Endometrial microvascular endothelial cells (primary cell): ENCODE results near the gene ERC1. TPM values are rescaled to one million over a fixed set of nuclear protein-coding genes. Genes with fewer than 3 reads are reported as not detected.

Source experiments
- in situ Hi-C: cut with HindIII; loops from 2 replicates; pipeline ENCODE4 v1.10.0; 2017; ENCODE audit warnings: low sequenced_read_pairs, low pct_unique_long_range_greater_than_20kb; ENCODE audit errors: inconsistent ontology term
- total RNA-seq: library from RNA; depleted of rRNA; stranded (reverse); fragments of >200 nt; gene quantifications from one replicate; pipeline ENCODE4 v1.2.3, GENCODE V29; 2015; ENCODE audit errors: inconsistent ontology term

The ERC1 gene
- total RNA-seq, 1 donor from 2014 or later, result 13.1 TPM

- in situ Hi-C loops, result no loop called here
Measured at GRCh38 chr12:1517007-1517406, 526.0 kb downstream of the ERC1 start.

DNA sequence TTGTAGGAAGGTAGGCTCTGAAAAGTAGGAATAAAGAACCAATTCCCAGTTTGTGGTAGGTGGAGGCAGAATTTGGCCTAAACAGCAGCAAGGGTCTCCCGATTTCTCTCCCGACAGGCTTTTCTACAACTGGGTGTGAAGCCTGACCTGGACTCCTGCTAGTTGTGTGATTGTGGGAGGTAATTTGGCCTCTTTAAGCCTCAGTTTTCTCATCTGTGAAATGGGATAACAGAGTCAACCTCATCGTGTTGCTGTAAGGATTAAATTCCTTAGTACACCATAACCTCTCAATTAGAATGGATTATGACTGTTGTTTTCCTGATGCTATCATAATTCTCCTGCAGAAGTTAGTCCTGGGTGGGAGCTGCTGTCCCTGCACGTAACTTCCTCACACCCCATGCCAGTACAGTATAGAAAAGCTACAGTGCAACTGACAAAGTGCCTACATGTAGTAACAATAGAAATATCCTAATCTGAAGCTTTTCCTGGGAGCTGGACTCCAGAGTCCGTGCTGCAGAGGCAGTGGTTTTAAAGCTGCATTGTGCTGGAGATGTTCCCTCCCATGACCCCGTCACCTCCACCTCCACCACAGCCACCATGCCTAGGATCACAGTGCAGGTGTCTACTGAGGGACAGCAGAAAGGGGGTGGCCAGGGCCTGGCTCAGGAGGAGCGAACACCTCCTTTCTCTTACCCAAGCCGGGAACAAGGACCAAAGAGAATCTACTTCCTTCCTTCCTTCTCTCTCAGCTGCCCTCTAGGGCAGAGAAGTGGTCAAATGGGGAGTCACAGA is 526.9 kb downstream of the ERC1 start:
- in situ Hi-C loops, result no loop called here

DNA sequence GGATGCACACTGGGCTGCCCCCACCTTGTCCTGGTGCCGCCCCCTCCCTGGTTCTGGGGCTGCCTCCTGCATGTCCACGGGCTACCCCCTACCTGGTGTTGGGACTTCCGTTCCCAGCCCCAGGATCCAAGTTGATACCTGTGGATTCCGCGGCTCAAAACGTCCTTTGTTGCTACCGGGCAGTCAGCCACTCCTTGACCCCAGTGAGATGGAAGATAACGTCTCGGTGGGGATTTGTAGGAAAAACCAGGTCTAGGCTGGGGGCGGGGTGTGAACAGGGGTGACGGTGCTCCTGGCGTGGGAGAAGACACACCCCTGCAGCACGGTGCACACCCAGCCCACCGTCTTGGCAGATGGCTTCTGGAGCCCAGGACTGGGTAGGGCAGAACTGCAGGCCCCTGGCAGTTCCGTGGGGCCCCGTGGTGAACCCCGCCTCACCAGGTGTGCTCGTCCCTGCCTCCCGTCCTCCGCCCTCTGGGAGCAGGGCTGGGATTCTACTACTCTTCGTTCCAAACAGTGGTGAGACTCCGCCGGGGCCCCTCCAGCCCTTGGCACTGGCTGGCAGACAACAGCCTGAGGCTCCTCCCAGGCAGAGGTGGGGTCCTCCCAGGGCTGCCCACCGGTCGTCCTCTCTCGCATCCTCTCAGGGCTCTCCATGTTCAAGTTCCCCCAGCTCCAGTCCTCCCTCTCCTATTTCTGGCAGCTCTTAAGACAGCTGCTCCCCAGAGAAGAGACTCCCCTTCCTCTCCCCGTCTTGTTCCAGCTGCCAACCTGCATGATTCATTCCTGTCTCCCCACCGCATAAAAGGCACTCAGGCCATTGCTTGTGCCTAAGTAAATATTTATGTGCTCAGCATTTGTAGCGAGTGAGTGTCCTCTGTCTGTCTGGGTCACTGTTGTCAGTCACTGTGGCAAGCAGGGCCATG is 527.8 kb downstream of the ERC1 start:
- in situ Hi-C loops, result no loop called here

DNA sequence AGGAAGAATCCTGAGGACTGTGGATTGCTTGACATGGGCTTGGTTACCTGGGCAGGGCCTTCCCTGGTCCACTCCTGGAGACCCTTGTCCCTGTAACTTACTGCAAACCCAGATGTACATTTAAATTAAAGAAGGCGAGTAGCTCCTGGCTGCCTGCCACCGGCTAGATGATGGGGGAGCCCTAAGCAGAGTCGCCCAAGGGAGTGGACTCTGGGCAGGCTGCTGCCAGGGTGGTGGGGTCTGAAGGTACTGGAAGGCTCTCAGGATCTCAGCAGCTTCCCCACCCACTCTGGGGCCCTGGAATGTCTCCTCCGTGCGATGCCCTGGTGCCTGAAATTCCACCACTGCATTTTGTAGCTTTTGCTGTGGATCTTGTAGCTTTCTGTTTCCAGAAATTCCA is 528.6 kb downstream of the ERC1 start:
- in situ Hi-C loops, result no loop called here

- in situ Hi-C loops, result no loop called here
Measured at GRCh38 chr12:1523046-1523445, 532.0 kb downstream of the ERC1 start.

- in situ Hi-C loops, result no loop called here
Measured at GRCh38 chr12:1523558-1524050, 532.6 kb downstream of the ERC1 start.

- in situ Hi-C loops, result no loop called here
Measured at GRCh38 chr12:1525858-1526257, 534.8 kb downstream of the ERC1 start.

DNA sequence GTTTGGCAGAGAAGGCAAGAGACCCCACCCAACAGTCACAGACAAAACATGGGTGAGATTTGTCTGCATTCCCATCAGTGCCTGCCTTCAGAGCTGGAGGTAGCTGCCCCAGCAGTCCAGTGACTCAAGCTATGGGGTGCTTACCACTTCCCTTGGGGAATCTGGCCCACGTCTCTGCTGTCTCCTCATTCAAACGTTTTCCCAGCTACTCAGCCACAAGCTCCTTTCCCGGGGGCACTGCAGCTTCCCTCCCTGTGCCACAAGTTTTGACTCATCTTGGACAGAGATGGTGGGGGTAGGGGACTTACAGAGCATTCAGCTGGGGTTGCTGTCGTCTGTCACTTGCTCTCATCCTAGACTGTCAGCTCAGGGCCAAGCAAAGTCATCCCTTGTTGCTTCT is 536.8 kb downstream of the ERC1 start:
- in situ Hi-C loops, result no loop called here

GRCh38 chr12:1528791-1529190 is 537.8 kb downstream of the ERC1 start:
- in situ Hi-C loops, result no loop called here

- in situ Hi-C loops, result no loop called here
Measured at GRCh38 chr12:1529228-1529861, 538.3 kb downstream of the ERC1 start.

GRCh38 chr12:1529862-1530591 is 539.0 kb downstream of the ERC1 start:
- in situ Hi-C loops, result no loop called here

DNA sequence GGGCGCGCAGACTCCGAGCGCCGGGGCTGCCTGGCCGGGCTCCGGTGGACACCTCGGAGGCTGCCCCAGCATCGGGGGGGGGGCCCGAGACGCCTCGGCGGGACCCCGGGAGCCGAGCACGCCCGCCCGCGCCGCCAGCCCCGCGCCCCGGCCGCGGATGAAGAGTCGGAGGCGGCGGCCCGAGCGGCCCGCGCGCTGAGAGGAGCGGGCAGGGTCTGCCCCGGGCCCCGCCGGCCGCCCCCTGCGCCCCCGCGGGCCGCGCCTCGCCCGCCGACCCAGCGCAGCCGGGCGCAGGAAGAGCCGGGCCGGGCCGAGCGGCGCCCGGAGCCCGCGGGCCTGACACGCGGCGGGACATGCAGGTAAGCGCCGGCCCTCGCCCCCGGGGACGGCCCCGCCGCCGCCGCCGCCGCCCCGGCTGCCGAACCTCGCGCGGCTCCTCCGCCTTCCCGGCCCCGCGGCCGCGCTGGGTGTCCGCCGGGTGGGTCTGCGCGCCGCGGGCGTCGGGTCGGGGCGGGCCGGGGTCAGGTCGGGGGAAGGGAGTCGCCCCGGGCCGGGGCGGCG is 539.6 kb downstream of the ERC1 start:
- in situ Hi-C loops, result no loop called here

DNA sequence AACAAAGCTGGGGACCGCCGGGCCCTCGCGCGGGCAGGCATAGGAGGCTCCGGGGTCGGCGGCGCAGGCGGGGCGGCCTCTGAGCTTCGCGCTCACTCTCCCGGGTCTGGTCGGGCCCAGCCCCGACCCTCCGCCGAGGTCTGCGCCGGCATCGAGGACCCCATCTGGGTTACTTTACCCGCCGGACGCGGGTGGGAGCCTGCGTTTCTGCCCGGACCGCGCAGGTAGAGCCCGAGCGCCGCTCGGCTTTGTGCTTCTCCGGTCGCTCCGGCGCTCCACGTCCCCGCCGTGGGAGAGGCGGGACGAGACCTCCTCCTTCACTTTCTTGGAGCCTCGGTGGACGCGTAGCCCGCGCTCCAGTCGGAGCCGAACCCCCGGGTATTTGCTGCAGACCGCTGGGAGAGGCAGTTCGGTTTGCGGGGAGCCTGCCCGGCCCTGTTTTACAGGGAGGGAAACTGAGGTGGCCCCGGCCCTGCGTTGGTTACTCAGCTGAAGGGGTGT is 540.2 kb downstream of the ERC1 start:
- in situ Hi-C loops, result no loop called here

DNA sequence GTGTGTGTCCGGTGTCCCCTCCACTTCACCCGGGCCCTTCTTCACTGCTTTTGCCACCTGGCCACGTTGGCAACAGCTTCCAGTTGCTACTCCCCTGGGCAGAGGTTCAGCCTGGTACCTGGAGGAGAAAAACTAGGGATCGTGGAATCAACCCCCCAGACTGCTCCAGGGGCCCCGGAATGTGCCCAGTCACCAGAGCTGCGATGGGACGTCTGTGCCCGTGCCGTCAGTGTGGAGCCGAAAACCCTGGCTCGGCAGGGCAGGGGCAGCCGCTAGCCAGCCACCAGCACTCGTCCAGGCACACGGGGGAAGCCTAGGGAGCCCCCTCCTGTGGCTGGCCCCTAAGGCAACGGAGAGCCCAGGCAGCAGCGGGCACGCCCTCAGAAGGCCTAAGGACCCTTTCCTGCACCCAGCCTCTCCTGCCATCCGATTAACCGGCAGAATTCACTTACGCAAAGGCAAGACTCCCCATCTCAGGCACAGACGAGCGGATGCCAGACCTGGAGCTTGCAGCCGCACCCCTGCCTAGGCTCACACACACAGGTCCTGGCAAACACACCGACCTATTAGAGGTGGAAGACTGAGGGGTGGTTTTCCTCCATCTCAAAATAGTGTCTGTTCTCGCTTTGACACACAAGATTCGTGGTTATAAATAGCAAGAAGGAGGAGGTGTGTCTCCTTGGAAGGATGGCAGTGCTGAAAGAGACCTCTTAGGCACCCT is 540.8 kb downstream of the ERC1 start:
- in situ Hi-C loops, result no loop called here

GRCh38 chr12:1532375-1533165 is 541.5 kb downstream of the ERC1 start:
- in situ Hi-C loops, result no loop called here

DNA sequence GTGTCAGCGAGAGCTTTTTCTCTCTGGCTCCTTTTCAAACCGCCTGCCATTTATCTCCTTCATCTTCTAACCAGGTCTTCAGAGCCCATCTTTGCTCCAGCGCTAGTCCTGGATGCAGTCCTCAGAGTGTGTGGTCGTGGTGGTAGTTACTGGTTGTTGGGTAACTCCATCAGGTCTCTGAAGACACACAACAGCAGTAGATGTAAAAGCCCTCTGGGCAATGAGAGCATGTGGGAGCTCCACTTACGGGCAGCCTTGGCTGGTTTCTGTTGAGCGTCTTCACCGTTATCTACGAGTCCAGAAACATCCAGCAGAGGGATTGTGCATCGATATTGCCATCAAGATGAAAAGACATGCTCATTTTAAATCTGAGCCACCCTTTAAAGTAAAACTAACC is 542.2 kb downstream of the ERC1 start:
- in situ Hi-C loops, result no loop called here
